ENCODE measurements around the gene COL5A2.

COL5A2 gene

GRCh38 chr2:189000221-189000620, 179.3 kb downstream of the COL5A2 start:
- no peak for DNase-seq (ENCODE audit: low read depth in 2 of 2)

GRCh38 chr2:188997263-188997662, 182.3 kb downstream of the COL5A2 start:
- DNase-seq (ENCODE audit: low read depth in 2 of 2) = no peak

- no peak for DNase-seq (ENCODE audit: low read depth in 2 of 2)
These were observed 186.3 kb downstream of the COL5A2 start for GRCh38 chr2:188993247-188993646.

GRCh38 chr2:188986839-188987238, 192.7 kb downstream of the COL5A2 start:
- DNase-seq (ENCODE audit: low read depth in 2 of 2) = no peak

GRCh38 chr2:188984680-188985079, 194.9 kb downstream of the COL5A2 start:
- DNase-seq (ENCODE audit: low read depth in 2 of 2) = no peak

GRCh38 chr2:188984065-188984491, 195.5 kb downstream of the COL5A2 start:
- no peak for DNase-seq (ENCODE audit: low read depth in 2 of 2)

GRCh38 chr2:188983427-188984064, 196.0 kb downstream of the COL5A2 start:
- no peak for DNase-seq (ENCODE audit: low read depth in 2 of 2)
